ENCODE measurements around the gene TBC1D7.

The TBC1D7 gene

DNA sequence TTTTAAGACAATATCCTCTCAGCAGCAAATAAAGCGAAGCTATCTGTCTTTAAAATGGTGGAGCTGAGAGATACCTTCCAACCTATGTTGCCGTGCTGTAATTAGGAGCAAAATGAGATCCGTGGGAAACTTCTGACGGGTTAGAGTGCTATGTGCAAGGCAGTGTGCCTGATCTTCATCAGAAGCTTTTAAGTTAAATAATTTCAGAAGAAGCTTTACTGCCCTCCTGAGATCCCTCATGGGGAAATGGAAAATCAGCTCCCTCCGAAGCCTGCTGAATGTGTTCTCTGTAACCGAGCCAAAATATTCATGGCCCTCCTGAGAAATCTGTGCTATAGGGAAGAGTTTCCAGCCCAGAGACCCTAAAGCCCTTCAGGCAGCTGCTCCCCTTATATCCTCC is 43.7 kb upstream of the TBC1D7 start:
- TF ChIP-seq, protein P1, sequence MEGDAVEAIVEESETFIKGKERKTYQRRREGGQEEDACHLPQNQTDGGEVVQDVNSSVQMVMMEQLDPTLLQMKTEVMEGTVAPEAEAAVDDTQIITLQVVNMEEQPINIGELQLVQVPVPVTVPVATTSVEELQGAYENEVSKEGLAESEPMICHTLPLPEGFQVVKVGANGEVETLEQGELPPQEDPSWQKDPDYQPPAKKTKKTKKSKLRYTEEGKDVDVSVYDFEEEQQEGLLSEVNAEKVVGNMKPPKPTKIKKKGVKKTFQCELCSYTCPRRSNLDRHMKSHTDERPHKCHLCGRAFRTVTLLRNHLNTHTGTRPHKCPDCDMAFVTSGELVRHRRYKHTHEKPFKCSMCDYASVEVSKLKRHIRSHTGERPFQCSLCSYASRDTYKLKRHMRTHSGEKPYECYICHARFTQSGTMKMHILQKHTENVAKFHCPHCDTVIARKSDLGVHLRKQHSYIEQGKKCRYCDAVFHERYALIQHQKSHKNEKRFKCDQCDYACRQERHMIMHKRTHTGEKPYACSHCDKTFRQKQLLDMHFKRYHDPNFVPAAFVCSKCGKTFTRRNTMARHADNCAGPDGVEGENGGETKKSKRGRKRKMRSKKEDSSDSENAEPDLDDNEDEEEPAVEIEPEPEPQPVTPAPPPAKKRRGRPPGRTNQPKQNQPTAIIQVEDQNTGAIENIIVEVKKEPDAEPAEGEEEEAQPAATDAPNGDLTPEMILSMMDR (IDR thresholded peaks at IDR 0.05; ENCODE audit: low read length, missing control alignments) = no peak
- H3K4me3 ChIP-seq (replicated peaks; ENCODE audit: low read depth, low read length) = no peak overlapping the region
- no peak for DNase-seq (ENCODE audit: low read depth)

DNA sequence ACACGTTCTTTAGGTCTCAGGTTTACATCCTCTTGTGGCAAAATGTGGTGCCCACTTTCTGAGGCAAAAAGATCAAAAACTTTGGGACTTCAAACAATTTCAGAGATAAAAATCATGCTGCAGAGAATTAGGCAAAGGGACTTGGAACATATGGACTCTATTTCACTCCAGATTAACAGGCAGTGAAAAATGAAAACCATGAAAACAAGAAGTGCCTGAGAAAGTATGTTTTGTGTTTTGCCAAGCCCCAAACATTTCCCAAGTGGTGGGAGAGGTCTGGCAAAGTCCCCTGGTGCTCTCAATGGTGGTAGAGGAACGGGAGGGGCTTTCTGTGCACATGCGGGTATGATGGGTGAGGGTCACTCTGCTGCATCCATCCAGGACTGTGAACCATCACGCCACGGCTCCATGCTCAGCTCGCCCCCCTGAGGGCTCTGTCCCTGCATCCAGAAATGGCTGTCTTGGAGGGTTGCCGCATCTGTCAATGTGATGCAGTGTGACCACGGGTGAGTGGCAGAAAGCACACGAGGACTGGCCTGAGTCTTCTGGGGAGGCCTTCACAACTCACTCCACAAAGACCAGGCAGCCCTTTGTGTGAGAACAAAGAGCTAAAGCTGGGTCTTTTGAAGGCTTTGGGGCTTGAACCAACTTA is 43.2 kb upstream of the TBC1D7 start:
- TF ChIP-seq, protein P1 (IDR thresholded peaks at IDR 0.05; ENCODE audit: low read length, missing control alignments) = no peak
- no peak overlapping the region for H3K4me3 ChIP-seq (replicated peaks; ENCODE audit: low read depth, low read length)
- DNase-seq (ENCODE audit: low read depth) = no peak

DNA sequence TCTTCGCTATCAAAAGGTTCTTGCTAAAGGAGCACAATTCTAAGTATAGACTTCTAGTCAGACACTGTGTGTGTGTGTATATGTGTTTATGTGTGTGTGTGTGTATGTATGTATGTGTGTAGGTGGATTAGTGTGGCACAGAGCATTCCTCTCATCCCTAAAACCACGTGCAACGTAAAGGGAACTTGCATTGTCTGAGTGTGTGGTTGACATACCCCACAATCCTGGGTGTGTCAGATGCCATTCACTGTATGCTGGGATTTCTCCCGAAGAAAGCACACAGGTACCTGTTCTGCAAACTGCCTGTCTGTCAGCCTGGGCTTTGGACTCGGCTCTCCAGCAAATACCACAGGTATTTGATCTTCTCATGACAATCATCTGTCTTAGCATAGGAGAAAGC is 42.3 kb upstream of the TBC1D7 start:
- DNase-seq (ENCODE audit: low read depth) = no peak
- H3K4me3 ChIP-seq (replicated peaks; ENCODE audit: low read depth, low read length) = no peak overlapping the region
- TF ChIP-seq, protein P1 (IDR thresholded peaks at IDR 0.05; ENCODE audit: low read length, missing control alignments) = no peak

DNA sequence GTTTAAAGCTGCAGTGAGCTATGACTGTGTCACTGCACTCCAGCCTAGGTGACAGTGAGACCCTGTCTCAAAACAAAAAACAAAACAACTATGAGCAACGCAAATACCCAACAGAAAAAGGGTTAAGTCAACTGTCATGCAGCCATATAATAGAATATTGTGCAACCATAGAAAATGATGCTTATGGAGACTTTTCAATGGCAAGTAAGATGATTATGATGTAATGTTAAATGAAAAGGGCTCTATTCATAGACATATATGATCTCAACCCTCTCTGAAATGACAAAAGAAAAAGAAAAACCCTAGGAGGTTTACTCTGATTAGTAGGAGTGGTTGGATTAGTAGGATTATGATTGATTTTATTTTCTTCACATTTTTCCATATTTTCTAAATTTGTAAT is 41.3 kb upstream of the TBC1D7 start:
- TF ChIP-seq, protein P1 (IDR thresholded peaks at IDR 0.05; ENCODE audit: low read length, missing control alignments) = no peak
- DNase-seq (ENCODE audit: low read depth) = no peak
- no peak overlapping the region for H3K4me3 ChIP-seq (replicated peaks; ENCODE audit: low read depth, low read length)

DNA sequence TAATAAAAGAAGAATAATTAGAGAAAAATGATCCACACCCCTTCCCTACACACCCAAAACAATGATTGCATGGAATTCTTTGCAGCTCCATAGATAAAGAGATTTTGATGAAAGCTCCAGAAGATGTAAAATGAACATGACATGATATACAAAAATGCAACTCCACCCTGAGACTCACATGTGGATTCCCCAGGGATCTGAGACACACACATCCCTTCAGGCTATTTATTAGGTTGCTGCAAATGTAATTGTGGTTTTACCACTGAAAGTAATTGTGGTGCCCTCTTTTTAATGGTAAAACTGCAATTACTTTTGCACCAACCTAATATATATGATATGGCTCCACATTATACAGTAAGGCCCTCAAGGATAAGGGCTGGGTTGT is 40.4 kb upstream of the TBC1D7 start:
- no peak for DNase-seq (ENCODE audit: low read depth)
- no peak overlapping the region for H3K4me3 ChIP-seq (replicated peaks; ENCODE audit: low read depth, low read length)
- TF ChIP-seq, protein P1 (IDR thresholded peaks at IDR 0.05; ENCODE audit: low read length, missing control alignments) = no peak

DNA sequence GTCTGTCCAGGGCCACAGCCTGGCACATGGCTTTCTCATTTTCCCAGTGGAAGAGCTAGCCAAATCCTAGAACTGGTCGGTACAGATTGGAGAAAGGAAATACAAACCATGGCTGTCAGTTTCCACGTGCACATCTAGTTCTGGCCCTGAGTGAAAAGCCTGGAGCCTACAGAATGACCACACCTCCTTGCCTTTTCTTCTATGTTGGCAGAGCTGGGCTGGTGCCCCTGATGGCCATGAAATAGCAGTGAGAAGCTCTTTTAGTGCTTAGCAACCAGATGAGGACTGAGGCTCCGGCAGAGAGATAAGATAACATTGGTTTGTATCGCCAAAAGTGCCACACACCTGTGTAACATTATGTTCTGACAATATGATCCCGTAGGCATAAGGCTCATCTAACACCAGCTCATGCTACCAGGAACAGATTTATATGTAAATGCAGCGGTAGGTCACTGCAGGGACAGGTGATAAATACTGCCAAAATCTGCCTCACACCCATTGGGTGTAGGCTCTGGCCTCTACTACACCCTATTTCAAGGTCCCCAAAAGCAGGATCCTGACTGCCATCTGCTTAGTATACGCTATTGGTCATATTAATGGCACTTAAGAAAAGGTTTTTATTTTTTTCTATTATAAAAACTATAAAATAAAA is 39.9 kb upstream of the TBC1D7 start:
- TF ChIP-seq, protein P1 (IDR thresholded peaks at IDR 0.05; ENCODE audit: low read length, missing control alignments) = no peak
- DNase-seq (ENCODE audit: low read depth) = no peak
- no peak overlapping the region for H3K4me3 ChIP-seq (replicated peaks; ENCODE audit: low read depth, low read length)

DNA sequence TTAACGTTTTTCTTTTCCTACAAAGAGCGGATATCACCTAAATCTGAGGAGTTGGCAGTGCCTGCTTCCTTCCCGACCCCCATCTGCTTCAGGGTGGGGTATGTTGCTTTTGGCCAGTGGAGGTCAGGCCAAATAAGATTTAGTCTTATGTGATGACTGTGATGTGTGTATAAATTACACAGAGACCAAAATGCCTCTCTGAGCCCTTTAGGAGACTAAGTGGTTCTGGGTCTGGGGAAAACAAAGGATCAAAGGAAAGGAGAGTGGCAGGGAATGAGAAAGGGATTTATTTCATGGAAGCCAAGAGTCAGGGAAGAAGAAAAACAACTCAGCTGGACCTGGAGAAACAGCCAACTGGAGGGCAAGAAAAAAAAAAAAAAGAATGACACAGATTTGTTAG is 39.1 kb upstream of the TBC1D7 start:
- no peak for DNase-seq (ENCODE audit: low read depth)
- TF ChIP-seq, protein P1 (IDR thresholded peaks at IDR 0.05; ENCODE audit: low read length, missing control alignments) = no peak
- H3K4me3 ChIP-seq (replicated peaks; ENCODE audit: low read depth, low read length) = no peak overlapping the region

Measured in fibroblast of pulmonary artery (primary cell).